HL-60 (cell line): ENCODE results near the gene SLC39A2.
A peak's percentile ranks its signal among the peaks of the same experiment; 100 is the strongest.

Source experiments
- DNase-seq, 2 experiments: peaks; one replicate each; pipeline ENCODE4 v3.0.0-alpha.2; 2010 to 2020; ENCODE audit warnings: low read depth in 1 of 2, low spot score in 1 of 2
- H3K27ac ChIP-seq: fragments of 250-450 bp; sonication (Bioruptor Pico); replicated peaks from 2 replicates; pipeline ENCODE4 v1.5.1; 2020; ENCODE audit warnings: mild to moderate bottlenecking, moderate library complexity
- H3K27me3 ChIP-seq: fragments of 250-450 bp; sonication (Bioruptor Pico); 2 replicates; pipeline ENCODE4 v1.5.1; 2021; ENCODE audit warnings: mild to moderate bottlenecking, moderate library complexity; ENCODE audit not compliant: insufficient read depth, poor library complexity, severe bottlenecking
- H3K4me3 ChIP-seq: replicated peaks from 2 replicates; pipeline ENCODE4 v1.5.1; 2011; ENCODE audit warnings: mild to moderate bottlenecking, control low read depth, low read length; ENCODE audit not compliant: insufficient read depth
- CTCF ChIP-seq: IDR thresholded peaks from one replicate; pipeline ENCODE4 v1.5.1; 2011; ENCODE audit warnings: low read length, control low read depth, inconsistent platforms; ENCODE audit not compliant: insufficient read depth
- GABPA ChIP-seq: IDR thresholded peaks from 2 replicates; pipeline ENCODE4 v1.6.1; 2012; ENCODE audit warnings: low read depth
- POLR2AphosphoS5 ChIP-seq: IDR thresholded peaks from 2 replicates; pipeline ENCODE4 v1.6.1; 2012; ENCODE audit warnings: low read depth
- REST ChIP-seq: IDR thresholded peaks from 2 replicates; pipeline ENCODE4 v1.6.1; 2012; ENCODE audit warnings: low read depth; ENCODE audit not compliant: insufficient replicate concordance
- SPI1 ChIP-seq: IDR thresholded peaks from 2 replicates; pipeline ENCODE4 v1.6.1; 2012; ENCODE audit warnings: low read depth, mild to moderate bottlenecking, borderline replicate concordance

Gene SLC39A2

GRCh38 chr14:20988717-20989470 lies 10.2 kb upstream of the SLC39A2 start:
- peak in 1 of 2 experiments; percentile 49 for DNase-seq
- H3K27ac ChIP-seq: peak overlapping the region; percentile 79
- peak overlapping the region; percentile 5; the same call in 1 of the 2 replicates for H3K4me3 ChIP-seq
- no peaks in the 10 kb centered on the region for H3K27me3 ChIP-seq
- no peak for TF ChIP-seq GABPA
- no peak for TF ChIP-seq CTCF
- TF ChIP-seq REST: no peak
- TF ChIP-seq POLR2AphosphoS5: no peak
- TF ChIP-seq SPI1: peak; percentile 55; the same call in 1 of the 2 replicates

- peak overlapping the region; percentile 5; the same call in 1 of the 2 replicates for H3K4me3 ChIP-seq
- no peaks in the 10 kb centered on the region for H3K27me3 ChIP-seq
- TF ChIP-seq SPI1 (no peak), POLR2AphosphoS5 (no peak), GABPA (no peak), CTCF (no peak), REST (no peak)
- peak overlapping the region; percentile 79 for H3K27ac ChIP-seq
- DNase-seq: peak in 1 of 2 experiments; percentile 78
Observed at GRCh38 chr14:20989471-20989786, 9.7 kb upstream of the SLC39A2 start.

- peak; percentile 38 to 97 for DNase-seq
- peak; percentile 28 for TF ChIP-seq REST
- TF ChIP-seq SPI1: no peak
- TF ChIP-seq CTCF: peak; percentile 46
- TF ChIP-seq GABPA: peak; percentile 97
- peak; percentile 88 for TF ChIP-seq POLR2AphosphoS5
- H3K4me3 ChIP-seq: peak within 1 kb of the TSS; percentile 90
- peak within 1 kb of the TSS; percentile 79 for H3K27ac ChIP-seq
- no peaks in the 10 kb centered on the region for H3K27me3 ChIP-seq
Observed at GRCh38 chr14:20989787-20990600, 9.1 kb upstream of the SLC39A2 start, which contains the start of gene METTL17. METTL17 (plus strand) TSS chr14:20989980; CDS start chr14:20990003, 23 bp downstream.
